GM12878 (cell line): ENCODE results near the gene VIPR2.

Source experiments
- ETV6 ChIP-seq, 2 experiments: fragments of 450-650 bp in 1 of 2; IDR thresholded peaks in 1 of 2; conservative IDR thresholded peaks in 1 of 2; 2 replicates each; pipeline ENCODE4 v1.6.1; 2014; ENCODE audit warnings: antibody characterized with exemption in 1 of 2, borderline replicate concordance in 1 of 2, low read depth in 1 of 2, mild to moderate bottlenecking in 1 of 2, moderate library complexity in 1 of 2
- NFYB ChIP-seq: IDR thresholded peaks from 2 replicates; pipeline ENCODE4 v1.6.1; 2011; ENCODE audit warnings: low read depth, mild to moderate bottlenecking, low read length, improper control_type of control experiment, moderate library complexity; ENCODE audit not compliant: insufficient read depth
- POLR2A ChIP-seq: IDR thresholded peaks from 2 replicates; pipeline ENCODE4 v1.6.1; 2011; ENCODE audit warnings: low read depth, mild to moderate bottlenecking, low read length
- POLR2AphosphoS2 ChIP-seq: IDR thresholded peaks from 2 replicates; pipeline ENCODE4 v1.6.1; 2011; ENCODE audit warnings: low read depth, mild to moderate bottlenecking, low read length, improper control_type of control experiment, moderate library complexity
- POLR2AphosphoS5 ChIP-seq: IDR thresholded peaks from 2 replicates; pipeline ENCODE4 v1.6.1; 2011; ENCODE audit warnings: mild to moderate bottlenecking, low read length, inconsistent platforms
- RAD51 ChIP-seq: fragments of 450-650 bp; IDR thresholded peaks from 2 replicates; pipeline ENCODE4 v1.6.1; 2016; ENCODE audit warnings: moderate library complexity, mild to moderate bottlenecking, inconsistent platforms
- SPI1 ChIP-seq: IDR thresholded peaks from 2 replicates; pipeline ENCODE4 v1.6.1; 2011; ENCODE audit warnings: low read depth, mild to moderate bottlenecking, low read length, moderate library complexity, borderline replicate concordance; ENCODE audit not compliant: insufficient read depth
- ZSCAN29 ChIP-seq: fragments of 450-650 bp; IDR thresholded peaks from 2 replicates; pipeline ENCODE4 v1.6.1; 2017; ENCODE audit warnings: mild to moderate bottlenecking, moderate library complexity
- TF ChIP-seq, protein P1 (sequence below), 3 experiments: IDR thresholded peaks in 2 of 3; conservative IDR thresholded peaks in 1 of 3; 2 replicates each; pipeline ENCODE4 v1.5.1; 2011; ENCODE audit warnings: low read depth in 3 of 3, low read length in 3 of 3, mild to moderate bottlenecking in 3 of 3, control low read depth in 2 of 3, moderate library complexity in 2 of 3, inconsistent platforms in 1 of 3, mixed read lengths in 1 of 3; ENCODE audit not compliant: control insufficient read depth in 2 of 3, insufficient read depth in 1 of 3; ENCODE audit errors: extremely low read depth in 1 of 3

DNA sequence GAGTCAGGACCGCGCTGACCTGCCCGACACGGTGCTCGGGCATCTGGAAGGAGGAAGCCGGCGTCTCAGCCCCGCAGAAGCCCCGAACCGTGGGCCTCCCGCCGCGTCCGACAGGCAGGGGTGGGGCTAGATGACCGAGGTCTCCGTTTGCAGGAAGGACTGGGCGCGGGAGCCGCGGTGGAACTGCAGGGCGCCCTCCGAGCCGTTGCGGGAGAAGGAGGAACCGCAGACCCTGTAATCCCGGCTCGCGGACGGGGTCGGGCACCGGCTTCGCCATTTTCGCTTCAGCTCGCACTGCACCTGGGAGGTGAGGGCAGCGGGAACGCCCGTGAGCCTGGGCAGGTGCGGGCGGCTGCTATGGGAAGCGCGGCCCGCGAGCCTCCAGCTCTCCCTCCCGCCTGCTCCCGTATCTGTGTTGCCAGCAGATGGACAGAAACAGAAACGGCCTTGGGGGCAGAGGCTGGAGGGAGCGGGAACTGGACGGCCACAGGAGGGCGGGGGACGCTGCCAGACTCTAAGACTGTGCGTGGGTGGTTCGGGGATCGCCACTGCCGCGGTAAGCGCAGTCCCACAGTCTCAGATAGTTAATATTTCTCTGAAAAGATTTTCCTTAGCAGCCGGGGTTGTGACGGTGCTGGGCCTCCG, 114.1 kb downstream of the VIPR2 start:
- TF ChIP-seq NFYB, result no peak
- TF ChIP-seq POLR2AphosphoS2, result no peak
- no peak for TF ChIP-seq POLR2AphosphoS5
- no peak for TF ChIP-seq RAD51
- no peak for TF ChIP-seq SPI1
- no peak for TF ChIP-seq POLR2A
- no peak for TF ChIP-seq ETV6 (conservative IDR thresholded peaks at IDR 0.05 in 1 of 2, IDR thresholded peaks at IDR 0.05 in 1 of 2; ENCODE audit: borderline replicate concordance in 1 of 2, low read depth in 1 of 2)
- TF ChIP-seq, protein P1, sequence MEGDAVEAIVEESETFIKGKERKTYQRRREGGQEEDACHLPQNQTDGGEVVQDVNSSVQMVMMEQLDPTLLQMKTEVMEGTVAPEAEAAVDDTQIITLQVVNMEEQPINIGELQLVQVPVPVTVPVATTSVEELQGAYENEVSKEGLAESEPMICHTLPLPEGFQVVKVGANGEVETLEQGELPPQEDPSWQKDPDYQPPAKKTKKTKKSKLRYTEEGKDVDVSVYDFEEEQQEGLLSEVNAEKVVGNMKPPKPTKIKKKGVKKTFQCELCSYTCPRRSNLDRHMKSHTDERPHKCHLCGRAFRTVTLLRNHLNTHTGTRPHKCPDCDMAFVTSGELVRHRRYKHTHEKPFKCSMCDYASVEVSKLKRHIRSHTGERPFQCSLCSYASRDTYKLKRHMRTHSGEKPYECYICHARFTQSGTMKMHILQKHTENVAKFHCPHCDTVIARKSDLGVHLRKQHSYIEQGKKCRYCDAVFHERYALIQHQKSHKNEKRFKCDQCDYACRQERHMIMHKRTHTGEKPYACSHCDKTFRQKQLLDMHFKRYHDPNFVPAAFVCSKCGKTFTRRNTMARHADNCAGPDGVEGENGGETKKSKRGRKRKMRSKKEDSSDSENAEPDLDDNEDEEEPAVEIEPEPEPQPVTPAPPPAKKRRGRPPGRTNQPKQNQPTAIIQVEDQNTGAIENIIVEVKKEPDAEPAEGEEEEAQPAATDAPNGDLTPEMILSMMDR (IDR thresholded peaks at IDR 0.05 in 2 of 3, conservative IDR thresholded peaks at IDR 0.05 in 1 of 3; ENCODE audit: control insufficient read depth in 2 of 3, extremely low read depth in 1 of 3, insufficient read depth in 1 of 3, low read depth in 3 of 3, low read length in 3 of 3), result no peak
- no peak for TF ChIP-seq ZSCAN29
